Kidney tubule cell (primary cell): ENCODE data around the gene SH2D4B.

Experiments used
- DNase-seq: peaks from one replicate; pipeline ENCODE4 v3.0.0-alpha.2; 2018; ENCODE audit warnings: low spot score

The SH2D4B gene

GRCh38 chr10:80686734-80687475, 149.2 kb downstream of the SH2D4B start:
- no peak for DNase-seq

GRCh38 chr10:80687476-80687789, 149.7 kb downstream of the SH2D4B start:
- DNase-seq = no peak

GRCh38 chr10:80690434-80690833, 152.7 kb downstream of the SH2D4B start:
- no peak for DNase-seq

DNA sequence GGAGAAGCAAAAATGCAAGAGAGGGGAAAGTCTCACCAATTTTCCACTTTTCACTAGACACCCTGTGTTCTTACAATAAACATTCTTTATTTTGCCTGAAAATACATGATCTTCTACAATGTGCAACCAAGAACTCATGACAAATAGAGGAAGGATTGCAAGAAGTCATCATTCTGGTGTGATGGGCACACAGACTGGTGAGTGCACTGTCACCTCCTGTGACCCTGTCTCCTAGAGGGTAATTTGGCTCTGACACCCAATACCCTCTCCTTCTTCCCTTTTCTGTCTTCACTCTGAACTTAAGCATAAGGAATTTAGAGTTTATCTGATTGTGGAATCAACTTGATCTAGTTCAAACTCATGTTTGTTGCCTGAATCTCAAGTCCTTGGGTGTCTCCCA, 153.7 kb downstream of the SH2D4B start:
- DNase-seq = no peak

DNA sequence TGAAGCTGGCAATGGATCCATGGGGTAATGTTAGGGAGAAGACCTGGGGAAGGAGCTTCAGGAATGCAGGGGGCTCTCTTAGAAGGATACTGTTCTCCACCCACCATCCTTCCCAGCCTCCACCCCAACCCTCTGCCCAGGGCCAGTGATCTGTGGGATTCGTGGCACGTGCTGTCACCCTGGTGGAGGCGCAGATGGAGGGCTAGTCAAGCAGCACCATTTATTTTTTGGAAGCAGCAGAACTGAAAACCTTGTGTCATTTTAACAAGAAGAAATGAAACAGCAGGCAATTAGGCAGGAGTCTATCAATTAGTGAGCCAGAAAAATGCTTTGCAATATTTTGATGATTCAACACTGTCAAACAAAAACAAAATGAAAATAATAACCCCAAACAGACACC, 155.9 kb downstream of the SH2D4B start:
- no peak for DNase-seq

GRCh38 chr10:80694930-80695329, 157.2 kb downstream of the SH2D4B start:
- DNase-seq = no peak
